H1 (cell line): ENCODE results near the gene TBC1D22A. TPM values are rescaled to one million over a fixed set of nuclear protein-coding genes. Genes with fewer than 3 reads are reported as not detected.

ENCODE experiments used
- CTCF ChIP-seq, 3 experiments: IDR thresholded peaks; 1 replicate in 2 of 3; 2 replicates in 1 of 3; pipeline versions ENCODE4 v1.5.1 to v1.6.1; 2011; ENCODE audit warnings: low read length in 3 of 3, mild to moderate bottlenecking in 3 of 3, inconsistent platforms in 2 of 3, low read depth in 1 of 3, moderate library complexity in 1 of 3; ENCODE audit not compliant: insufficient read depth in 1 of 3; ENCODE audit errors: control extremely low read depth in 1 of 3
- polyA plus RNA-seq, 7 experiments: library from polyadenylated mRNA; depleted of rRNA in 3 of 7; stranded (reverse) in 5 of 7; unstranded in 2 of 7; fragments of >200 nt in 5 of 7; fragments of 200-250 nt in 2 of 7; gene quantifications; 1 replicate in 5 of 7; 2 replicates in 1 of 7; 4 replicates in 1 of 7; pipeline versions ENCODE4 v1.2.1 to v1.2.3, GENCODE V29; 2011 to 2013; ENCODE audit warnings: missing spikeins in 2 of 7, mixed read lengths in 2 of 7
- total RNA-seq: library from RNA; stranded (reverse); fragmentation: NEBNext Ultra II Directional; extraction: Animal tissue kit (Norgen Biotek cat#: 25700); gene quantifications from 2 replicates; pipeline ENCODE4 v1.2.1, GENCODE V29; 2021

TBC1D22A gene
- total and polyA plus RNA-seq, 2 of the 8 experiments (the other 6 are each of a cell fraction or from before 2014, with no cell fraction given) = 11.9 to 18.4 TPM

GRCh38 chr22:47131632-47132427, 369.4 kb downstream of the TBC1D22A start (continued):
- TF ChIP-seq CTCF (IDR thresholded peaks at IDR 0.05; ENCODE audit: control extremely low read depth in 1 of 3, insufficient read depth in 1 of 3, low read depth in 1 of 3, low read length in 3 of 3) = no peak
